ENCODE measurements around the gene GPR82. TPM values are rescaled to one million over a fixed set of nuclear protein-coding genes. Genes with fewer than 3 reads are reported as not detected.

Gene GPR82
- total RNA-seq, 1 donor from 2014 or later, result not detected

Other genes starting within 250 kb of the GPR82 start
- gene GPR34, start 35.2 kb upstream of the GPR82 start, total RNA-seq, result 0.21 TPM in 1 of 2 replicates, not detected in the other
- gene CASK, start 199.4 kb downstream of the GPR82 start, total RNA-seq, result 18.4 and 19.7 TPM in 2 replicates

Data from myocyte (in vitro differentiated cells).